HG02870 (cell line): ENCODE data around the gene PGLYRP4.
"Not testable (repeated sequence)": the region's sequence is repeated elsewhere in the genome, so short reads cannot be mapped to it uniquely, and the experiment has no call there.

ENCODE experiments used
- ATAC-seq: cut with Tn5 transposase; IDR thresholded peaks from one replicate; pipeline ENCODE4 v1.9.1; 2021; ENCODE audit warnings: mild to moderate bottlenecking, moderate library complexity; ENCODE audit not compliant: unreplicated experiment

The PGLYRP4 gene

GRCh38 chr1:153357076-153357852 lies 8.6 kb upstream of the PGLYRP4 start:
- no peak for ATAC-seq

- no peak for ATAC-seq
These were observed 7.9 kb upstream of the PGLYRP4 start for GRCh38 chr1:153356392-153357075.

GRCh38 chr1:153355445-153356071 lies 6.9 kb upstream of the PGLYRP4 start:
- ATAC-seq, result no peak

- ATAC-seq, result no peak
These were observed 6.0 kb upstream of the PGLYRP4 start for GRCh38 chr1:153354515-153355193.

GRCh38 chr1:153353226-153353947 lies 4.7 kb upstream of the PGLYRP4 start:
- no peak for ATAC-seq

GRCh38 chr1:153352523-153352922 lies 3.9 kb upstream of the PGLYRP4 start:
- peak; percentile 53 for ATAC-seq

GRCh38 chr1:153350321-153350957 lies 1.8 kb upstream of the PGLYRP4 start:
- no peak for ATAC-seq

- ATAC-seq, result no peak
These were observed 1.0 kb upstream of the PGLYRP4 start for GRCh38 chr1:153349363-153350320.

- ATAC-seq, result no peak
These were observed 785 bp downstream of the PGLYRP4 start for GRCh38 chr1:153347856-153348255.

- not testable (repeated sequence) for ATAC-seq
These were observed 1.6 kb downstream of the PGLYRP4 start for GRCh38 chr1:153347049-153347448.

- ATAC-seq, result no peak
These were observed 2.4 kb downstream of the PGLYRP4 start for GRCh38 chr1:153346077-153346723.

- ATAC-seq, result no peak
These were observed 3.2 kb downstream of the PGLYRP4 start for GRCh38 chr1:153345187-153346076.

- no peak for ATAC-seq
These were observed 4.0 kb downstream of the PGLYRP4 start for GRCh38 chr1:153344718-153345025.

GRCh38 chr1:153343811-153344717 lies 4.6 kb downstream of the PGLYRP4 start:
- ATAC-seq, result no peak

GRCh38 chr1:153343040-153343681 lies 5.5 kb downstream of the PGLYRP4 start:
- ATAC-seq, result no peak

- no peak for ATAC-seq
These were observed 6.5 kb downstream of the PGLYRP4 start for GRCh38 chr1:153342178-153342577.
